HL-60 (cell line): ENCODE results near the gene SLC25A23.
"Not testable (repeated sequence)": the region's sequence is repeated elsewhere in the genome, so short reads cannot be mapped to it uniquely, and the experiment has no call there.

ENCODE experiments used
- DNase-seq, 2 experiments: peaks; one replicate each; pipeline ENCODE4 v3.0.0-alpha.2; 2010 to 2020; ENCODE audit warnings: low read depth in 1 of 2, low spot score in 1 of 2
- H3K27ac ChIP-seq: fragments of 250-450 bp; sonication (Bioruptor Pico); replicated peaks from 2 replicates; pipeline ENCODE4 v1.5.1; 2020; ENCODE audit warnings: mild to moderate bottlenecking, moderate library complexity
- H3K27me3 ChIP-seq: fragments of 250-450 bp; sonication (Bioruptor Pico); 2 replicates; pipeline ENCODE4 v1.5.1; 2021; ENCODE audit warnings: mild to moderate bottlenecking, moderate library complexity; ENCODE audit not compliant: insufficient read depth, poor library complexity, severe bottlenecking
- H3K4me3 ChIP-seq: replicated peaks from 2 replicates; pipeline ENCODE4 v1.5.1; 2011; ENCODE audit warnings: mild to moderate bottlenecking, control low read depth, low read length; ENCODE audit not compliant: insufficient read depth
- CTCF ChIP-seq: IDR thresholded peaks from one replicate; pipeline ENCODE4 v1.5.1; 2011; ENCODE audit warnings: low read length, control low read depth, inconsistent platforms; ENCODE audit not compliant: insufficient read depth
- GABPA ChIP-seq: IDR thresholded peaks from 2 replicates; pipeline ENCODE4 v1.6.1; 2012; ENCODE audit warnings: low read depth
- POLR2AphosphoS5 ChIP-seq: IDR thresholded peaks from 2 replicates; pipeline ENCODE4 v1.6.1; 2012; ENCODE audit warnings: low read depth
- SPI1 ChIP-seq: IDR thresholded peaks from 2 replicates; pipeline ENCODE4 v1.6.1; 2012; ENCODE audit warnings: low read depth, mild to moderate bottlenecking, borderline replicate concordance
- TF ChIP-seq, protein P1 (sequence below): IDR thresholded peaks from 2 replicates; pipeline ENCODE4 v1.6.1; 2012; ENCODE audit warnings: low read depth; ENCODE audit not compliant: insufficient replicate concordance

Gene SLC25A23

GRCh38 chr19:6429419-6430221, 30.0 kb downstream of the SLC25A23 start:
- TF ChIP-seq POLR2AphosphoS5 (no peak), SPI1 (peak; percentile 49; the same call in 1 of the 2 replicates)
- no peak overlapping the region for H3K27ac ChIP-seq
- DNase-seq: peak; percentile 44 to 81

GRCh38 chr19:6428692-6429418, 30.7 kb downstream of the SLC25A23 start:
- H3K4me3 ChIP-seq, DNase-seq, H3K27ac ChIP-seq, H3K27me3 ChIP-seq: not testable (repeated sequence)

More at GRCh38 chr19:6429419-6430221, 30.0 kb downstream of the SLC25A23 start:
- no peaks in the 10 kb centered on the region for H3K27me3 ChIP-seq
- no peak overlapping the region for H3K4me3 ChIP-seq

- TF ChIP-seq, protein P1, sequence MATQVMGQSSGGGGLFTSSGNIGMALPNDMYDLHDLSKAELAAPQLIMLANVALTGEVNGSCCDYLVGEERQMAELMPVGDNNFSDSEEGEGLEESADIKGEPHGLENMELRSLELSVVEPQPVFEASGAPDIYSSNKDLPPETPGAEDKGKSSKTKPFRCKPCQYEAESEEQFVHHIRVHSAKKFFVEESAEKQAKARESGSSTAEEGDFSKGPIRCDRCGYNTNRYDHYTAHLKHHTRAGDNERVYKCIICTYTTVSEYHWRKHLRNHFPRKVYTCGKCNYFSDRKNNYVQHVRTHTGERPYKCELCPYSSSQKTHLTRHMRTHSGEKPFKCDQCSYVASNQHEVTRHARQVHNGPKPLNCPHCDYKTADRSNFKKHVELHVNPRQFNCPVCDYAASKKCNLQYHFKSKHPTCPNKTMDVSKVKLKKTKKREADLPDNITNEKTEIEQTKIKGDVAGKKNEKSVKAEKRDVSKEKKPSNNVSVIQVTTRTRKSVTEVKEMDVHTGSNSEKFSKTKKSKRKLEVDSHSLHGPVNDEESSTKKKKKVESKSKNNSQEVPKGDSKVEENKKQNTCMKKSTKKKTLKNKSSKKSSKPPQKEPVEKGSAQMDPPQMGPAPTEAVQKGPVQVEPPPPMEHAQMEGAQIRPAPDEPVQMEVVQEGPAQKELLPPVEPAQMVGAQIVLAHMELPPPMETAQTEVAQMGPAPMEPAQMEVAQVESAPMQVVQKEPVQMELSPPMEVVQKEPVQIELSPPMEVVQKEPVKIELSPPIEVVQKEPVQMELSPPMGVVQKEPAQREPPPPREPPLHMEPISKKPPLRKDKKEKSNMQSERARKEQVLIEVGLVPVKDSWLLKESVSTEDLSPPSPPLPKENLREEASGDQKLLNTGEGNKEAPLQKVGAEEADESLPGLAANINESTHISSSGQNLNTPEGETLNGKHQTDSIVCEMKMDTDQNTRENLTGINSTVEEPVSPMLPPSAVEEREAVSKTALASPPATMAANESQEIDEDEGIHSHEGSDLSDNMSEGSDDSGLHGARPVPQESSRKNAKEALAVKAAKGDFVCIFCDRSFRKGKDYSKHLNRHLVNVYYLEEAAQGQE: no peak
- TF ChIP-seq CTCF (no peak), GABPA (no peak), POLR2AphosphoS5 (no peak), SPI1 (no peak)
- DNase-seq: no peak
- H3K27ac ChIP-seq: no peak overlapping the region
Measured at GRCh38 chr19:6427131-6427530, 32.5 kb downstream of the SLC25A23 start.

DNA sequence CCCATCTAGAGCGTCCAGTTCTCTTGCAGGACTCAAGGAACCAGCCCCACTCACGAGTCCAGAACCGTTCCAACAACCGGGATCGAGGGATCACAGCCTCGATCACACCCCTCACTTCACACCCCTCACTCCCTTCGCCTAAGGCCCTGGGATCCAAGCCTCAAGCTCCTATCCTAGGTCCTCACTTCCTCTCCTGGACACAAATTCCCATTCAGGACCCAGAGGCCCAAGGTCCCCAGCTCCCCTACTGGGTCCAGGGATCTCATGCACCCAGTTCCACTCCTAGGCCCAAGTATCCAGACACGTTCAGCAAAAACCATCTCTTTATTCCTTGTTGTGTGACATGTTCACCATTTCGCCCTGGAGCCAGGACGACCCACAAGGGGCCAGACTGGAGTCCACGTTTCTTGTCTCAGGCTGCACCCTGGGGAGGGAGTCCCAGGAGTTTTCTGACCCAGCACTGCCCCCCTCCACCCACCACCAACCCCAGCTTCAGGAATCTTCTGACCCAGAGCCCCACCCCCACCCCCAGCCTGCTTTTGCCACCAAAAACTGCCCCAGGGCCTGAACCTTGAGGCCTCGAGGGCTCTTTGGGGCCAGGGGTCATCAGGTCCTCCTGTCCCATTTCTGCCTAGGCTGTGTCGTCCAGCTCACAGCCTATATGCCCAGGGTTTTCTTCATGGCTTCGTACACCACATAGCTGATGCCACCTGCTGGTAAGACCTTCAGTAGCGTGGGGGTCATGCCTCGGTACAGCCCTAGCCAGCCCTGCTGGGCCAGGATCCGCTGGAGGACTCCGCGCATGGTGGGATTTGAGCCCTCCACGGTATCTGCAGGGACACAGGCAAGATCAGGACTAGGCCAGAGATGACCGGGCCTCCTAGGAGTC, 33.6 kb downstream of the SLC25A23 start:
- TF ChIP-seq CTCF: peak; percentile 1
- TF ChIP-seq SPI1: peak; percentile 4; the same call in 1 of the 2 replicates
- TF ChIP-seq POLR2AphosphoS5: no peak
- Histone ChIP-seq H3K27me3 (no peaks in the 10 kb centered on the region), H3K4me3 (no peak overlapping the region; the same call in 1 of the 2 replicates), H3K27ac (peak overlapping the region; percentile 58)
- peak in 1 of 2 experiments; percentile 47 for DNase-seq

More at GRCh38 chr19:6427131-6427530, 32.5 kb downstream of the SLC25A23 start:
- Histone ChIP-seq H3K27me3 (no peaks in the 10 kb centered on the region), H3K4me3 (no peak overlapping the region)

DNA sequence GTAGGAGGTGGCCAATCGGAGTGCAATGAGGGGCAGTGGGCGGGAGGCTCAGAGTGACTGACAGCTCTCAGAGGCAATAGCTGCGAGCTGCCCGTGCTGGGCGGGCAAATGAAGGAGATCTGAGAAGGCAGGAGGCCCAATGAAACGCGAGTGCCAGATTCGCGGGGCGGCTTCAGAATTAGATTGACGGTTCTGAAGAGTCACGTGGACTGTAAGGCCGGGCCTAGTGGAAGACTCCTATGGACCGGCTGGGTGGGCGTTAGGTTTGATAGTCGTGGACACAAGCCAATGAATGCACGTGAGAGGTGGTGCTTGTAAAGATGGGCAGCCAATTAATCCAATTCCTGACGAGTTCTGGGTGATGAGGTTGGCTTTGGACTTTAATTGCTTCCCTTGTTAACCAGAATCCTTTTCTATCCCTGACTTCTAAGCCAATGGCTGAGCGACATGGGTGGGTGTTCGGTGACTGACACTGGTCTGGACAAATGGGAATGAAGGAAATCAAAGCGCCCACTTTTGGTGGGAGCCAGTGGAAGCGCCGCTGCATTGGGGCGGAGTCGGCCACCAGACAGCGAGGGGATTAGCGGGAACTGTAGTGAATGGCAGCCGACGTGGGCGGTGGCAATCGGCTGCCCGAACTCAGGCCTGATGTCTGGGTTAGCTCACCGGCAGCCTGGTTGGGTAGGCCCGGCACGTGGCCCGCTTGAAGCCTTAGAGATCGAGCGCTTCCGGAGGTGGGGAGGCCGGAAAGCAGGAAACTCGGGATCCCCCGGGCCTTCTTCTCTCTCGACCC, 34.5 kb downstream of the SLC25A23 start:
- TF ChIP-seq, protein P1: no peak
- TF ChIP-seq GABPA (peak; percentile 46; the same call in 1 of the 2 replicates), POLR2AphosphoS5 (peak; percentile 64; the same call in 1 of the 2 replicates), CTCF (no peak)
- Histone ChIP-seq H3K27ac (peak overlapping the region; percentile 58), H3K4me3 (no peak overlapping the region; the same call in 1 of the 2 replicates), H3K27me3 (no peaks in the 10 kb centered on the region)
- DNase-seq: peak; percentile 100
